Measurements from ENCODE around the gene VWA3B. TPM values are rescaled to one million over a fixed set of nuclear protein-coding genes. Genes with fewer than 3 reads are reported as not detected.

VWA3B gene
- total RNA-seq, 1 donor from 2014 or later, result not detected

GRCh38 chr2:98236935-98237334, 150.0 kb downstream of the VWA3B start:
- TF ChIP-seq, protein P1, sequence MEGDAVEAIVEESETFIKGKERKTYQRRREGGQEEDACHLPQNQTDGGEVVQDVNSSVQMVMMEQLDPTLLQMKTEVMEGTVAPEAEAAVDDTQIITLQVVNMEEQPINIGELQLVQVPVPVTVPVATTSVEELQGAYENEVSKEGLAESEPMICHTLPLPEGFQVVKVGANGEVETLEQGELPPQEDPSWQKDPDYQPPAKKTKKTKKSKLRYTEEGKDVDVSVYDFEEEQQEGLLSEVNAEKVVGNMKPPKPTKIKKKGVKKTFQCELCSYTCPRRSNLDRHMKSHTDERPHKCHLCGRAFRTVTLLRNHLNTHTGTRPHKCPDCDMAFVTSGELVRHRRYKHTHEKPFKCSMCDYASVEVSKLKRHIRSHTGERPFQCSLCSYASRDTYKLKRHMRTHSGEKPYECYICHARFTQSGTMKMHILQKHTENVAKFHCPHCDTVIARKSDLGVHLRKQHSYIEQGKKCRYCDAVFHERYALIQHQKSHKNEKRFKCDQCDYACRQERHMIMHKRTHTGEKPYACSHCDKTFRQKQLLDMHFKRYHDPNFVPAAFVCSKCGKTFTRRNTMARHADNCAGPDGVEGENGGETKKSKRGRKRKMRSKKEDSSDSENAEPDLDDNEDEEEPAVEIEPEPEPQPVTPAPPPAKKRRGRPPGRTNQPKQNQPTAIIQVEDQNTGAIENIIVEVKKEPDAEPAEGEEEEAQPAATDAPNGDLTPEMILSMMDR (IDR thresholded peaks at IDR 0.05; ENCODE audit: insufficient read depth, low read length, poor library complexity, severe bottlenecking), result no peak
- H3K36me3 ChIP-seq (ENCODE audit: control insufficient read depth, insufficient read depth, low read length), result no peaks in the 10 kb centered on the region
- H3K27me3 ChIP-seq (ENCODE audit: control insufficient read depth, insufficient read depth, low read length), result no peaks in the 10 kb centered on the region
- no peak overlapping the region for H3K4me3 ChIP-seq (ENCODE audit: low read depth, low read length)
- DNase-seq (ENCODE audit: low read depth), result no peak

- no peak for DNase-seq (ENCODE audit: low read depth)
- no peaks in the 10 kb centered on the region for H3K27me3 ChIP-seq (ENCODE audit: control insufficient read depth, insufficient read depth, low read length)
- TF ChIP-seq, protein P1 (IDR thresholded peaks at IDR 0.05; ENCODE audit: insufficient read depth, low read length, poor library complexity, severe bottlenecking), result no peak
- H3K36me3 ChIP-seq (ENCODE audit: control insufficient read depth, insufficient read depth, low read length), result no peaks in the 10 kb centered on the region
- no peak overlapping the region for H3K4me3 ChIP-seq (ENCODE audit: low read depth, low read length)
Observed at GRCh38 chr2:98240786-98241398, 153.9 kb downstream of the VWA3B start.

DNA sequence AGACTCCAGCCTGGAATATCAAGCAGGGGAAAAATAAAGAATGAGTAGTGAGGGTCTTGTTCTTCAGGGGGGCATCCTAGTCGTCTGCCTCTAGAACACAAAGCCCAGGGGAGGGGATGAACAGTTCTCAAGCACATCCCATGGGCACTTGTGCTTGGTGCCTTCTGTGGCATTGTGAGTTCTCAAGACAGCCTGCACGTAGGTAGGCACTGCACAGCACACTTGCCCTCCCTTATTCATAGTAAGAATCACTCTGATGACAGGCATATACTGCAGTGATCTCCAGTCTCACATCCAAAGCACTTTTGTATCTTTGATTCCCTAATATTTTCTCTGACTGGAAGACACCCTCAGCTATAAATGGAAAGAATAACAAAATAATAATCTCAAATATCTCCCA, 154.6 kb downstream of the VWA3B start:
- Histone ChIP-seq H3K4me3 (ENCODE audit: low read depth, low read length) (no peak overlapping the region), H3K36me3 (ENCODE audit: control insufficient read depth, insufficient read depth, low read length) (no peaks in the 10 kb centered on the region), H3K27me3 (ENCODE audit: control insufficient read depth, insufficient read depth, low read length) (no peaks in the 10 kb centered on the region)
- DNase-seq (ENCODE audit: low read depth), result no peak
- TF ChIP-seq, protein P1 (IDR thresholded peaks at IDR 0.05; ENCODE audit: insufficient read depth, low read length, poor library complexity, severe bottlenecking), result no peak

- Histone ChIP-seq H3K27me3 (ENCODE audit: control insufficient read depth, insufficient read depth, low read length) (no peaks in the 10 kb centered on the region), H3K4me3 (ENCODE audit: low read depth, low read length) (no peak overlapping the region), H3K36me3 (ENCODE audit: control insufficient read depth, insufficient read depth, low read length) (no peaks in the 10 kb centered on the region)
- TF ChIP-seq, protein P1 (IDR thresholded peaks at IDR 0.05; ENCODE audit: insufficient read depth, low read length, poor library complexity, severe bottlenecking), result no peak
- DNase-seq (ENCODE audit: low read depth), result no peak
Observed at GRCh38 chr2:98242003-98242402, 155.0 kb downstream of the VWA3B start.

- no peak overlapping the region for H3K4me3 ChIP-seq (ENCODE audit: low read depth, low read length)
- H3K27me3 ChIP-seq (ENCODE audit: control insufficient read depth, insufficient read depth, low read length), result no peaks in the 10 kb centered on the region
- H3K36me3 ChIP-seq (ENCODE audit: control insufficient read depth, insufficient read depth, low read length), result no peaks in the 10 kb centered on the region
- TF ChIP-seq, protein P1 (IDR thresholded peaks at IDR 0.05; ENCODE audit: insufficient read depth, low read length, poor library complexity, severe bottlenecking), result no peak
- DNase-seq (ENCODE audit: low read depth), result no peak
Observed at GRCh38 chr2:98245491-98245890, 158.5 kb downstream of the VWA3B start.

DNA sequence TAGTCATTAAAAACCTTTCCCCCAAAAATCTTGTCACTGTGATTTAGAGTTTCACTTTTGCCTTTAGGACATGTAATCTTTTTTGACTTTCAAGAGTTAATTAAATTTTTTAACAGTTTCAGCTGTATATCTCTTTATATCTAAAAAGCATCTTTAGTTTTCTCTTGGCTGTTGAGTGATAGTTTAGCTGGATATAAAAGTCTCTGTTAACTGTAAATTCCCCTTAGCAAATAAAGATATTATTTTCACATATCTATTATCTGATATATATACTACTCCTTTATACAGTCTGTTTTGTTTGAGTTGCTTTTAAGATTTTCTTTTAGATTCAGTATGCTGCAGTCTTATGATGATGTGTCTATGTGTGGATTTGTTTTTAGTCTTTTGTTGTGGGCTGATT, 160.4 kb downstream of the VWA3B start:
- no peak for DNase-seq (ENCODE audit: low read depth)
- Histone ChIP-seq H3K4me3 (ENCODE audit: low read depth, low read length) (no peak overlapping the region), H3K27me3 (ENCODE audit: control insufficient read depth, insufficient read depth, low read length) (no peaks in the 10 kb centered on the region), H3K36me3 (ENCODE audit: control insufficient read depth, insufficient read depth, low read length) (no peaks in the 10 kb centered on the region)
- TF ChIP-seq, protein P1 (IDR thresholded peaks at IDR 0.05; ENCODE audit: insufficient read depth, low read length, poor library complexity, severe bottlenecking), result no peak

Data from kidney epithelial cell (primary cell).